ENCODE measurements around the gene DSCAML1. TPM values are rescaled to one million over a fixed set of nuclear protein-coding genes. Genes with fewer than 3 reads are reported as not detected.
A peak's percentile ranks its signal among the peaks of the same experiment; 100 is the strongest.
"Not testable (repeated sequence)": the region's sequence is repeated elsewhere in the genome, so short reads cannot be mapped to it uniquely, and the experiment has no call there.

DSCAML1 gene
- total and polyA plus RNA-seq, 4 experiments from 2014 or later = 1.00 to 1.0 TPM; not detected in 2

DNA sequence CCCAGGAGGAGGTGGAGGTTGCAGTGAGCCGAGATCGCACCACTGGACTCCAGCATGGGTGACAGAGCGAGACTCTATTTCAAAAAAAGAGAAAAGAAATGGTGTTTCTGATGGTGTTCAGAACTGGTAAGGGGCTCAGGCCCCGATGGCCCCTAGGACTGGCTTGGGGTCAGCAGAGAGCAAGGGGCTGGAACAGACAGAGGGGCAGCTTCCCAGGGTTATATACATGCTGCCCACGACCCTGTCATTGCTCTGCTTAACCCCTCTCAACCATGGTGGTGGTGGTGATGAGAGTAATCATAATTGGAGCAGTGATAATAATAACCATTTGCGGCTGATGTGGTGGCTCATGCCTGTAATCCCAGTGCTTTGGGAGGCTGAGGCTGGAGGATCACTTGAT is 390.0 kb downstream of the DSCAML1 start:
- no peak overlapping the region for H3K4me3 ChIP-seq (ENCODE audit: low read length in 2 of 2)
- DNase-seq = no peak
- no peaks in the 10 kb centered on the region for H3K27me3 ChIP-seq (ENCODE audit: insufficient read depth, low read length)
- H3K9me3 Mint-ChIP-seq = peaks cover 0 to 24% (median 13%) of the 10 kb centered on the region in 8 donors
- peaks cover 67 to 69% of the 10 kb centered on the region in 2 donors for H3K36me3 Mint-ChIP-seq
- intact Hi-C loops (cut with micrococcal nuclease) = no loop called here
- H3K36me3 ChIP-seq (ENCODE audit: insufficient read depth, low read length) = peaks cover 22% of the 10 kb centered on the region
- POLR2A ChIA-PET (ENCODE audit: partially characterized antibody) = no interaction called here
- no peaks in the 10 kb centered on the region for H3K27me3 Mint-ChIP-seq
- peaks cover 0 to 3% (median 0%) of the 10 kb centered on the region in 4 donors for H3K4me1 Mint-ChIP-seq
- CTCF ChIA-PET (ENCODE audit: partially characterized antibody) = interaction anchor here (7.3 kb wide), 1 partner anchor 20 kb away, joined by 36 read pairs; no protein-coding TSS in a partner anchor
- no peak overlapping the region for H3K27ac Mint-ChIP-seq
- H3K4me3 Mint-ChIP-seq = no peak overlapping the region
- no peaks in the 10 kb centered on the region for H3K9me3 ChIP-seq (ENCODE audit: control insufficient read depth in 1 of 2, low read length in 2 of 2)
- no peak overlapping the region for H3K27ac ChIP-seq (ENCODE audit: low read depth, low read length)
- no peaks in the 10 kb centered on the region for H3K4me1 ChIP-seq (ENCODE audit: insufficient read depth, low read length)

GRCh38 chr11:117405898-117406297 is 391.1 kb downstream of the DSCAML1 start:
- H3K4me3 Mint-ChIP-seq; intact Hi-C loops (cut with micrococcal nuclease); H3K27me3 Mint-ChIP-seq; DNase-seq; H3K4me1 Mint-ChIP-seq; H3K27me3 ChIP-seq (ENCODE audit: insufficient read depth, low read length); POLR2A ChIA-PET (ENCODE audit: partially characterized antibody); H3K27ac ChIP-seq (ENCODE audit: low read depth, low read length); H3K4me1 ChIP-seq (ENCODE audit: insufficient read depth, low read length); H3K4me3 ChIP-seq (ENCODE audit: low read length in 2 of 2); H3K27ac Mint-ChIP-seq; CTCF ChIA-PET (ENCODE audit: partially characterized antibody); H3K9me3 ChIP-seq (ENCODE audit: control insufficient read depth in 1 of 2, low read length in 2 of 2): not testable (repeated sequence)
- peaks cover 22% of the 10 kb centered on the region for H3K36me3 ChIP-seq (ENCODE audit: insufficient read depth, low read length)
- Mint-ChIP-seq H3K9me3 (peaks cover 0 to 24% (median 13%) of the 10 kb centered on the region in 8 donors), H3K36me3 (peaks cover 67 to 78% of the 10 kb centered on the region in 2 donors)

GRCh38 chr11:117399100-117399840 is 397.7 kb downstream of the DSCAML1 start:
- H3K36me3 Mint-ChIP-seq = peaks cover 75 to 86% of the 10 kb centered on the region in 2 donors

DNA sequence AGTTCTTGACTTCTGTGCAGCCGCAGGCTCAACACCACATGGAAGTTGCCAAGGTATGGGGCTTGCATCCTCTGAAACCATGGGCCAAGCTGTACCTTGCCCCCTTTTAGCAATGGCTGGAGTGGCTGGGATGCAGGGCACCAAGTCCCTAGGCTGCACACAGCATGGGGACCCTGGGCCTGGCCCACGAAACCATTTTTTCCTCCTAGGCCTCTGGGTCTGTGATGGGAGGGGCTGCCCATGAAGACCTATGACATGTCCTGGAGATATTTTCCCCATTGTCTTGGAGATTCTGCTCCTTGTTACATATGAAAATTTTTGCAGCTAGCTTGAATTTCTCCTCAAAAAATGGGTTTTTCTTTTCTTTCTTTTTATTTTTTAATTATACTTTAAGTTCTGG is 398.4 kb downstream of the DSCAML1 start:
- Mint-ChIP-seq H3K9me3 (peaks cover 0 to 14% (median 7%) of the 10 kb centered on the region in 8 donors), H3K4me1 (peaks cover 0 to 14% (median 4%) of the 10 kb centered on the region in 4 donors), H3K36me3 (peaks cover 75 to 85% of the 10 kb centered on the region in 2 donors)
- H3K4me1 ChIP-seq (ENCODE audit: insufficient read depth, low read length); H3K27me3 ChIP-seq (ENCODE audit: insufficient read depth, low read length); intact Hi-C loops (cut with micrococcal nuclease); DNase-seq; CTCF ChIA-PET (ENCODE audit: partially characterized antibody); H3K27ac ChIP-seq (ENCODE audit: low read depth, low read length); H3K4me3 ChIP-seq (ENCODE audit: low read length in 2 of 2); H3K4me3 Mint-ChIP-seq; POLR2A ChIA-PET (ENCODE audit: partially characterized antibody); H3K27me3 Mint-ChIP-seq; H3K27ac Mint-ChIP-seq; H3K9me3 ChIP-seq (ENCODE audit: control insufficient read depth in 1 of 2, low read length in 2 of 2): not testable (repeated sequence)
- H3K36me3 ChIP-seq (ENCODE audit: insufficient read depth, low read length) = peaks cover 16% of the 10 kb centered on the region

More at GRCh38 chr11:117399100-117399840, 397.7 kb downstream of the DSCAML1 start:
- H3K27ac ChIP-seq (ENCODE audit: low read depth, low read length); CTCF ChIA-PET (ENCODE audit: partially characterized antibody); H3K27me3 ChIP-seq (ENCODE audit: insufficient read depth, low read length); H3K27ac Mint-ChIP-seq; intact Hi-C loops (cut with micrococcal nuclease); H3K4me1 ChIP-seq (ENCODE audit: insufficient read depth, low read length); H3K9me3 ChIP-seq (ENCODE audit: control insufficient read depth in 1 of 2, low read length in 2 of 2); H3K27me3 Mint-ChIP-seq; H3K4me3 ChIP-seq (ENCODE audit: low read length in 2 of 2); DNase-seq; POLR2A ChIA-PET (ENCODE audit: partially characterized antibody): not testable (repeated sequence)
- Mint-ChIP-seq H3K9me3 (peaks cover 0 to 14% (median 7%) of the 10 kb centered on the region in 8 donors), H3K4me3 (peak overlapping the region in 1 of 8 donors; percentile 34), H3K4me1 (peaks cover 0 to 14% (median 4%) of the 10 kb centered on the region in 4 donors)
- H3K36me3 ChIP-seq (ENCODE audit: insufficient read depth, low read length) = peaks cover 12% of the 10 kb centered on the region

DNA sequence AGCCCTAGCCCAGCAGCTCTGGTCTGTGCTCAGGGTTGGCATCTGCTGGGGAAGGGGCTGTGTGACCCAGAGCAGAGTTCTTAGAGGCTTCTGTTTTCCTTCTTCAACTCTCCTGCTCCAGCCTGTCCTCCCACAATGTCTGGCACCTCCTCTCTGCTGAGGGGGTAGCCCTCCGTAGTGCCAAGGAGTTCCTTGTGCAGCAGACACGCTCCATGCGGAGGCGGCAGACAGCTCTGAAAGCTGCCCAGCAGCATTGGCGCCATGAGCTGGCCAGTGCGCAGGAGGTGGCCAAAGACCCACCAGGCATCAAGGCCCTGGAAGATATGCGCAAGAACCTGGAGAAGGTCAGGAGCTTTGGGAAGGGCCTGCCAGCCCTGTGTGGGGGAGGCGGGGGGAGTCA is 400.0 kb downstream of the DSCAML1 start:
- intact Hi-C loops (cut with micrococcal nuclease) = no loop called here
- ChIA-PET CTCF (ENCODE audit: partially characterized antibody) (no interaction called here), POLR2A (ENCODE audit: partially characterized antibody) (no interaction called here)
- H3K27me3 ChIP-seq (ENCODE audit: insufficient read depth, low read length) = no peaks in the 10 kb centered on the region
- DNase-seq = no peak
- no peak overlapping the region for H3K27ac Mint-ChIP-seq
- peaks cover 75 to 88% of the 10 kb centered on the region in 2 donors for H3K36me3 Mint-ChIP-seq
- no peak overlapping the region for H3K4me3 ChIP-seq (ENCODE audit: low read length in 2 of 2)
- no peak overlapping the region for H3K27ac ChIP-seq (ENCODE audit: low read depth, low read length)
- H3K4me1 Mint-ChIP-seq = peaks cover 0 to 14% (median 2%) of the 10 kb centered on the region in 4 donors
- H3K4me3 Mint-ChIP-seq = no peak overlapping the region
- no peaks in the 10 kb centered on the region for H3K9me3 ChIP-seq (ENCODE audit: control insufficient read depth in 1 of 2, low read length in 2 of 2)
- H3K9me3 Mint-ChIP-seq = peaks cover 0 to 14% (median 7%) of the 10 kb centered on the region in 8 donors
- no peaks in the 10 kb centered on the region for H3K27me3 Mint-ChIP-seq
- H3K4me1 ChIP-seq (ENCODE audit: insufficient read depth, low read length) = no peaks in the 10 kb centered on the region
- H3K36me3 ChIP-seq (ENCODE audit: insufficient read depth, low read length) = peaks cover 33% of the 10 kb centered on the region

- ChIA-PET CTCF (ENCODE audit: partially characterized antibody) (interaction anchor here (1.2 kb wide), 1 partner anchor 31 kb away, joined by 5 read pairs; no protein-coding TSS in a partner anchor), POLR2A (ENCODE audit: partially characterized antibody) (no interaction called here)
- Mint-ChIP-seq H3K9me3 (peaks cover 0 to 14% (median 7%) of the 10 kb centered on the region in 8 donors), H3K4me3 (no peak overlapping the region), H3K27ac (peak overlapping the region in 2 of 7 donors; percentile 4 to 37), H3K27me3 (no peaks in the 10 kb centered on the region), H3K4me1 (peaks cover 0 to 2% (median 1%) of the 10 kb centered on the region in 4 donors), H3K36me3 (peaks cover 90% of the 10 kb centered on the region in 2 donors)
- no peak for DNase-seq
- Histone ChIP-seq H3K9me3 (ENCODE audit: control insufficient read depth in 1 of 2, low read length in 2 of 2) (no peaks in the 10 kb centered on the region), H3K27me3 (ENCODE audit: insufficient read depth, low read length) (no peaks in the 10 kb centered on the region), H3K27ac (ENCODE audit: low read depth, low read length) (no peak overlapping the region), H3K4me3 (ENCODE audit: low read length in 2 of 2) (no peak overlapping the region), H3K36me3 (ENCODE audit: insufficient read depth, low read length) (peaks cover 38% of the 10 kb centered on the region), H3K4me1 (ENCODE audit: insufficient read depth, low read length) (no peaks in the 10 kb centered on the region)
- intact Hi-C loops (cut with micrococcal nuclease) = no loop called here
Measured at GRCh38 chr11:117395476-117395875, 401.5 kb downstream of the DSCAML1 start.

- intact Hi-C loops (cut with micrococcal nuclease) = no loop called here
- CTCF ChIA-PET (ENCODE audit: partially characterized antibody) = interaction anchor here (1.1 kb wide), 1 partner anchor 32 kb away, joined by 3 read pairs; no protein-coding TSS in a partner anchor
Measured at GRCh38 chr11:117394221-117394925, 402.6 kb downstream of the DSCAML1 start.

More at GRCh38 chr11:117394221-117394925, 402.6 kb downstream of the DSCAML1 start:
- Histone ChIP-seq H3K36me3 (ENCODE audit: insufficient read depth, low read length) (peaks cover 38% of the 10 kb centered on the region), H3K27ac (ENCODE audit: low read depth, low read length) (no peak overlapping the region), H3K27me3 (ENCODE audit: insufficient read depth, low read length) (no peaks in the 10 kb centered on the region), H3K4me3 (ENCODE audit: low read length in 2 of 2) (no peak overlapping the region), H3K9me3 (ENCODE audit: control insufficient read depth in 1 of 2, low read length in 2 of 2) (no peaks in the 10 kb centered on the region), H3K4me1 (ENCODE audit: insufficient read depth, low read length) (no peaks in the 10 kb centered on the region)
- Mint-ChIP-seq H3K4me3 (no peak overlapping the region), H3K36me3 (peaks cover 86 to 88% of the 10 kb centered on the region in 2 donors), H3K27me3 (no peaks in the 10 kb centered on the region), H3K9me3 (peaks cover 0 to 14% (median 6%) of the 10 kb centered on the region in 8 donors), H3K4me1 (peaks cover 0 to 3% (median under 1%) of the 10 kb centered on the region in 4 donors), H3K27ac (no peak overlapping the region)
- POLR2A ChIA-PET (ENCODE audit: partially characterized antibody) = no interaction called here
- DNase-seq = no peak
